H54 (cell line): ENCODE results near the gene TSHZ1.
"Not testable (repeated sequence)": the region's sequence is repeated elsewhere in the genome, so short reads cannot be mapped to it uniquely, and the experiment has no call there.

Experiments
- DNase-seq: peaks from one replicate; pipeline ENCODE4 v3.0.0; 2011; ENCODE audit warnings: low spot score, mixed read lengths; ENCODE audit not compliant: insufficient read length
- FAIRE-seq: peaks from 3 replicates; lab custom pipeline; 2011; peaks lifted over from hg19 to GRCh38; lab: Jason Lieb, UNC
- POLR2A ChIP-seq: IDR thresholded peaks from 2 replicates; pipeline ENCODE4 v1.6.1; 2011; ENCODE audit warnings: low read depth, mild to moderate bottlenecking, low read length

The TSHZ1 gene

GRCh38 chr18:75305984-75306383 is 95.4 kb downstream of the TSHZ1 start:
- FAIRE-seq (no peak), DNase-seq (no peak)
- no peak for TF ChIP-seq POLR2A

DNA sequence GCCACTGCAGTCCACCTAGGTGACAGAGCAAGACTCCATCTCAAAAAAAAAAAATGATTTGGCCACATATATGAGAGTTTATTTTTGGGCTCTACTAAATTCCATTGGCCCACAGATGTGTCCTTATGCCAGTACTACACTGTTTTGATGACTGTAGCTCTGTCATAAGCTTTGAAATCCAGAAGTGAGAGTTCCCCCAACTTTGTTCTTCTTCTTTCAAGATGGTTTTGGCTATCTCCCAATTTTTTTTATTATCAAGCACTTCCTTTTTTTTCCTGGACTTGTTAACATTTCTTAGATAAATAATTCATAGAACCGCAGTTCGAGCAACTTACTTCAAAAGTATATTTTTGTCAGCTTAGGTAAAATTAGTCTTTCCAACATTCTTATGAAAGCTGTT is 96.9 kb downstream of the TSHZ1 start:
- DNase-seq (no peak), FAIRE-seq (no peak)
- TF ChIP-seq POLR2A: no peak

GRCh38 chr18:75309564-75309963 is 99.0 kb downstream of the TSHZ1 start:
- FAIRE-seq (no peak), DNase-seq (no peak)
- no peak for TF ChIP-seq POLR2A

DNA sequence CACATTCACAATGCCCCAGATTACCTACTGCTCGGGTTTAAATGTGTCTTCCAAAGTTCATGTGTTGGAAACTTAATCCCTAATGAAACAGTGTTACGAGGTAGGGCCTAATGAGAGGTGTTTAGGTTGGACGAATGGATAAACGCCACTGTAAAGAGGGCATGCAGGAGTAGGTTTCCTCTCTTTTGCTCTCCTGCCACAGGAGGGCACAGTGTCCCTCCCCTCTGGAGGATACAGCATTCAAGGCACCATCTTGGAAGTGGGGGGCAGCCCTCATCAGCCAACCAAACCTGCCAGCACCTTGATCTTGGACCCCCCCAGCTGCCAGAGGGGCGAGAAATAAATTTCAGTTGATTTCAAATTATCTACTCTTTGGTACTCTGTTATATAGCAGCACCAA is 103.5 kb downstream of the TSHZ1 start:
- no peak for DNase-seq
- TF ChIP-seq POLR2A: no peak
- FAIRE-seq: no peak

- DNase-seq (no peak), FAIRE-seq (no peak)
- TF ChIP-seq POLR2A: no peak
Measured at GRCh38 chr18:75314606-75315005, 104.0 kb downstream of the TSHZ1 start.

DNA sequence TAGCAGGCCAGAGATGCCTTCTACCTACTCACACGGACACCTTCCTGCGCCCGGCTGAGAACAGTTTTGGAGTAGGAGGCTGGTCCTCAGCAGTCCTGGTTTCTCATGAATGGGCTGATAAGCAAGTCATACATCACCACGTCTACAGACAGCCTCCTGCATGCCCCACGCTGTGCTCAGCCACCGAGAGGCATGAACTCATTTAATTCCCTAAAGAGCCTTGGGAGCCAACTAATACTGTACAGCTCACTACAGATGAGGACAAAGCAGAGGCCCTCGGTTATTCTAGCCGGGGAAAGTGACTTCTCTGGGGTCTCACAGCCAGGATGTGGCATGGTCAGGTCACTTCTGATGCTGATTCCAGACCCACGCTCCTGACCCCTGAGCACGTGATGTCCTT is 105.6 kb downstream of the TSHZ1 start:
- FAIRE-seq: no peak
- no peak for TF ChIP-seq POLR2A
- no peak for DNase-seq

DNA sequence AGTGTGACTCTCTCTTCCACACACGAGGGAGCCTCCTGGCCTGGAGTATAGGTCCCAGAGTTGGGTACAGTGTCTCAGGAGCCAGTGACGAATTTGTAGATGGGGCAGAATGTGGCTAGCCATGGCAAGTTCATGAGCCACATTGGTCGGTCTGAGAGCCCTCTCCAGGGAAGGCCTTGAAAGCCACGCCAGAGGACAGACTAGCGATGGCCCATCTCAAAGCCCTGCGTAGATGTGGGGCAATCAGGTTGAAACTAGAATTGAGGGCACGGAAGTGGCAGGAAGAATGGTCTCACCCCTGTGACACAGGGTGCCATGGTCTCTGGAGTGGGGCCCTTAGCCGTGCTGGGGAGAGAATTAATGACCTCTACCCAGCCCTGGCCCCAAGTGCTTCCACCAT is 106.2 kb downstream of the TSHZ1 start:
- FAIRE-seq (no peak), DNase-seq (no peak)
- TF ChIP-seq POLR2A: no peak

- no peak for TF ChIP-seq POLR2A
- FAIRE-seq (no peak), DNase-seq (no peak)
Measured at GRCh38 chr18:75317300-75317699, 106.7 kb downstream of the TSHZ1 start.

GRCh38 chr18:75317703-75318102 is 107.1 kb downstream of the TSHZ1 start:
- DNase-seq (no peak), FAIRE-seq (no peak)
- no peak for TF ChIP-seq POLR2A

- FAIRE-seq (no peak), DNase-seq (no peak)
- no peak for TF ChIP-seq POLR2A
Measured at GRCh38 chr18:75319905-75320304, 109.3 kb downstream of the TSHZ1 start.

DNA sequence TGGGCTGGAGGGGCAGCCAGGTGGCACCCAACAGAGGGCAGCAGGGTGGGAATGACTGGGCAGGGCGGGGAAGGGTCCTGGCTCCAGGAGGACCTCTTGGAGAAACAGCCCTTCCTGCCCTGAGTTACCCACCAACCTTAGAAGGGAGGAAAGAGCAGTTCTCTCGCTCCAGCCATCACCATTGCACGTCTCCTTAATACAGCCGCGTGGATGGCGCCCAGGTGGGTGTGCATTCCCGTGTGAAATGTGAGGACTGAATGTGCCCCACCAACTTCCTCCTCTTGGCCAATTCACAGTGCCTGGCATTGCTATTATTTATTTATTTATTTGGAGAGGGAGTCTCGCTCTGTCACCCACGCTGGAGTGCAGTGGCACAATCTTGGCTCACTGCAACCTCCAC is 109.9 kb downstream of the TSHZ1 start:
- no peak for FAIRE-seq
- DNase-seq: no peak
- no peak for TF ChIP-seq POLR2A

- DNase-seq (no peak), FAIRE-seq (no peak)
- TF ChIP-seq POLR2A: no peak
Measured at GRCh38 chr18:75321431-75321830, 110.8 kb downstream of the TSHZ1 start.

DNA sequence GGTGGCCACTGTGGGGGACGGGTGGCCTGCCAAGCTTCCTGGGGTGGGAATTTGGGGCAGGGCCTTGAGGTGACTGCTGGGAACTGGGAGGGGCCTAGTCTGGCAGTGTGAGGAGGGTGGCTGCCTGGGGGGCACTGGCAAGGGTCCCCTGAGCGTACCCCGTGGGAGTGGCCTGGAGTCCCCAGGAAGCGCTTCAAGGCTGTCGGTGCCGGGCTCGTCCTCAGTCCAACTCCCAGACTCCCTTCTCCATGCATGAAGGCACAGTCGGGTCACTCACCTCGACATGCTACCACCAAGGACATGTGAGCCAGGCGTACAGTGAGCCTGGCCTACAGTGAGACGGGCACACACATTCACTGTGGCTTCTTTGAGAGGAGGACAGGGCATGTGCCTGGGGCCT is 111.6 kb downstream of the TSHZ1 start:
- no peak for TF ChIP-seq POLR2A
- FAIRE-seq (no peak), DNase-seq (no peak)

DNA sequence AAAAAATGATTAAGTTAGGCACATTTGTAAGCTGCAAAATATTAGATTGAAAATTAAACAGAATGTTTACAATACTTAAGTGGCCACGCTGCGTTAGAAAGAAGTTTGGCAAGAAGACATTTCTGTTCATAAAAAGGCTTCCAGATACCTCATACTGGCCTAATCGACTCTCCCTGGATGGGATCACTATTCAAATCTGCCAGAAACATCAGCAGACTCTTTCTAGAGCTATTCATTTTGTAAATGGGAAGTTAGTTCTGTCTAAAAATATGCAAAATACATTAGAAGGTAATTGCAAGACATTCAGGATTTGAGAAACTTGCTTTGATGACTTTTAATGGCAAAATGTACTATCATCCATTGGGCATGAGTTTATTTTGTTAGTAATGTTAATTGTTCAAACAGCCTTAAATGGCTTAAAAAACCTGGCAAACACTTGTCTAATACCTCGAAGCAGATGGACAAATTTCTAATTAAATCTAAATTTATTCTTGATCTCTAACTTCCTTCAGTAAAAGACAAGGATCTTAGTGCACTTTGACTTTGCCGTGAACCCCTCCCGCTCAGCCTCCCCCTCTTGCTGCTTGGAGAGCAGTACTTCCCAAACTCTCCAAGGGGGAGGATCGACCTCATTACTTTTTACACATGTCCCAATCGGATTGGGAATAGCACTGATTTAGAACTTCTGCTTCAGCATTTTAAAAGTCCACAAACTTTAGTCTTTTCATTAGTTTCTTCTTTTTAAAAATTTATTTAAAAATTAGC is 113.4 kb downstream of the TSHZ1 start:
- TF ChIP-seq POLR2A: no peak
- no peak for FAIRE-seq
- no peak for DNase-seq

DNA sequence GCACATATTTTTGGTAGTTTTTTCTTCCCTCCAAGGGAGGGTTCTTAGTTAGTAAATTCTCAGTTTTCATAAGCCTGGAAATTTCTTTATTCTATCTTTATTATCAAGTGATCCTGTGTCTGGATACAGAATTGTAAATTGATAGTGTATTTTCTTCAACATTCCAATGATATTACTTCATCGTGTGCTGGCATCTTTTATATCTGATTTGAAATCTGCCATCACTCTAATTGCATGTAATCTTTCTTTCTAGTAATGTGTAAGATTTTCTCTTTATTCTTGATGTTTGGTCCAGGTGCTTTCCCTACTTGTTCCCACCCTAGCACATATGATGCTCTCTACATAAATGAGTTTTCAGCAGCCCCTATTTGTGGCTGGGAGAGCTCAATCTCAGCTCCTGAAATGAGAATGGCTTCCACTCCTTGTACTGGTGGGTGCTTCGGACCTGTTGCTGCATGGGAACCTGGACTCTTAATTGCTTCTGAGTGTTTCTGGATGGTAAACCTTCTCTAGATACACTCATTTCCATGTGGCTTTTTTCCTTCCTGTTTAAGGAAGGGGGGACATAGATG is 114.2 kb downstream of the TSHZ1 start:
- no peak for DNase-seq
- TF ChIP-seq POLR2A: no peak
- no peak for FAIRE-seq

GRCh38 chr18:75329753-75330152 is 119.2 kb downstream of the TSHZ1 start:
- not testable (repeated sequence) for DNase-seq, FAIRE-seq
